Activated T-cell treated with anti-CD3 and anti-CD28 coated beads, Interleukin-2, amount 50 U/mL, for 4 hours (primary cell): ENCODE results near the gene SLC24A1. TPM values are rescaled to one million over a fixed set of nuclear protein-coding genes. Genes with fewer than 3 reads are reported as not detected.
A peak's percentile ranks its signal among the peaks of the same experiment; 100 is the strongest.

Source experiments
- ATAC-seq, 2 donors: fragments of 200-7000 bp; cut with Tn5 transposase; one replicate each; pipeline ENCODE4 v1.10.0; 2021
- DNase-seq: peaks from one replicate; pipeline ENCODE4 v3.0.0-alpha.2; 2020
- H3K27me3 Mint-ChIP-seq: one replicate; pipeline ENCODE4 v1.8.0; 2021; ENCODE audit warnings: low read depth, mixed read lengths
- H3K36me3 Mint-ChIP-seq: one replicate; pipeline ENCODE4 v1.8.0; 2022; ENCODE audit warnings: mixed read lengths; ENCODE audit not compliant: insufficient read depth
- H3K4me1 Mint-ChIP-seq: one replicate; pipeline ENCODE4 v1.8.0; 2021; ENCODE audit warnings: low read depth, mixed read lengths
- H3K4me3 Mint-ChIP-seq: one replicate; pipeline ENCODE4 v1.8.0; 2021; ENCODE audit warnings: mild to moderate bottlenecking, moderate library complexity, mixed read lengths
- H3K9me3 Mint-ChIP-seq: one replicate; pipeline ENCODE4 v1.8.0; 2021; ENCODE audit warnings: mixed read lengths
- total RNA-seq, 3 donors: library from RNA; stranded (reverse); gene quantifications; one replicate each; pipeline ENCODE4 v1.2.1, GENCODE V29; 2021

The SLC24A1 gene
- total RNA-seq, 3 donors from 2014 or later: 3.2 to 3.4 (median 3.3) TPM

DNA sequence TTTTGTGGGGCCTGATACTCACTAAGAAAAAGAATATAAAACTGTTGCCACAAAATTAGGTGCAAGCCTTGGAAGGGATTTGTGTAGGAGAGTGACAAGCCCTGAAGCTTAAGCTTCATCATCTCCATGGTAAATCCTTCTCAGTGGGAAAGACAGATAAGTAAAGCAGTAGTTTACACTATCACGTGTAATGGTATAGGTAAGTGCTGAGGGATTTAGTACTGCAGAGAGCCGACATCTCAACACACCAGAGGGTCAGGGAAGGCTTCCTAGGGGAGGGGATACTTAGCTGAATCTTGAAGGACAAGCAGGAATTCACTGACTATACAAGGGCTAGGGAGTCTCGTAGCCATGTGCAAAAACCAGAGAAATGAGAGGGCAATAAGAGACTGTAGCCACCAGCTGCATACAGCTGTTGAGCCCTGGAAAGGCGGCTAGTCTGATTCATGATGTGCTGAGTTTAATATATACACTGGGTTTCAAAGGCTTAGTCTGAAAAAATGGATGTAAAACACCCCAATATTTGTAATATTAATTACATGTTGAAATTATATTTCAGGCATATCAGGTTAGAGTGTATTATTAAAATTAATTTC lies 11.1 kb downstream of the SLC24A1 start:
- Mint-ChIP-seq H3K9me3 (no peaks in the 10 kb centered on the region), H3K4me3 (no peak overlapping the region), H3K27me3 (no peaks in the 10 kb centered on the region), H3K4me1 (peaks cover 14% of the 10 kb centered on the region), H3K36me3 (no peaks in the 10 kb centered on the region)
- no peak for ATAC-seq
- DNase-seq: no peak

GRCh38 chr15:65633752-65634151 lies 12.0 kb downstream of the SLC24A1 start:
- Mint-ChIP-seq H3K4me3 (no peak overlapping the region), H3K27me3 (no peaks in the 10 kb centered on the region)

GRCh38 chr15:65634356-65634755 lies 12.6 kb downstream of the SLC24A1 start:
- ATAC-seq (no peak), DNase-seq (no peak)
- H3K27me3 Mint-ChIP-seq: no peaks in the 10 kb centered on the region
- H3K4me3 Mint-ChIP-seq: no peak overlapping the region
- H3K4me1 Mint-ChIP-seq: peaks cover 23% of the 10 kb centered on the region
- no peaks in the 10 kb centered on the region for H3K9me3 Mint-ChIP-seq
- no peaks in the 10 kb centered on the region for H3K36me3 Mint-ChIP-seq

More at GRCh38 chr15:65633752-65634151, 12.0 kb downstream of the SLC24A1 start:
- DNase-seq (no peak), ATAC-seq (no peak)
- no peaks in the 10 kb centered on the region for H3K36me3 Mint-ChIP-seq
- H3K4me1 Mint-ChIP-seq: peaks cover 19% of the 10 kb centered on the region
- no peaks in the 10 kb centered on the region for H3K9me3 Mint-ChIP-seq

- peaks cover 9% of the 10 kb centered on the region for H3K4me1 Mint-ChIP-seq
- no peaks in the 10 kb centered on the region for H3K27me3 Mint-ChIP-seq
- ATAC-seq: no peak
- DNase-seq: no peak
- H3K9me3 Mint-ChIP-seq: no peaks in the 10 kb centered on the region
- no peak overlapping the region for H3K4me3 Mint-ChIP-seq
- H3K36me3 Mint-ChIP-seq: no peaks in the 10 kb centered on the region
These were observed 16.4 kb downstream of the SLC24A1 start for GRCh38 chr15:65638109-65638508.

- Mint-ChIP-seq H3K9me3 (no peaks in the 10 kb centered on the region), H3K27me3 (no peaks in the 10 kb centered on the region), H3K4me1 (peaks cover 9% of the 10 kb centered on the region), H3K36me3 (no peaks in the 10 kb centered on the region), H3K4me3 (no peak overlapping the region)
- ATAC-seq: peak; percentile 85 to 87
- no peak for DNase-seq
These were observed 16.9 kb downstream of the SLC24A1 start for GRCh38 chr15:65638681-65639089.

- ATAC-seq (no peak), DNase-seq (no peak)
- no peaks in the 10 kb centered on the region for H3K27me3 Mint-ChIP-seq
- H3K9me3 Mint-ChIP-seq: no peaks in the 10 kb centered on the region
- peaks cover 9% of the 10 kb centered on the region for H3K4me1 Mint-ChIP-seq
- H3K36me3 Mint-ChIP-seq: no peaks in the 10 kb centered on the region
- H3K4me3 Mint-ChIP-seq: no peak overlapping the region
These were observed 17.8 kb downstream of the SLC24A1 start for GRCh38 chr15:65639509-65639908.

- H3K4me3 Mint-ChIP-seq: no peak overlapping the region
These were observed 20.2 kb downstream of the SLC24A1 start for GRCh38 chr15:65641768-65642475.

GRCh38 chr15:65642594-65642993 lies 20.9 kb downstream of the SLC24A1 start:
- H3K27me3 Mint-ChIP-seq: no peaks in the 10 kb centered on the region
- peaks cover 9% of the 10 kb centered on the region for H3K4me1 Mint-ChIP-seq
- H3K36me3 Mint-ChIP-seq: peaks cover 5% of the 10 kb centered on the region
- DNase-seq (no peak), ATAC-seq (no peak)
- H3K4me3 Mint-ChIP-seq: no peak overlapping the region
- H3K9me3 Mint-ChIP-seq: no peaks in the 10 kb centered on the region

More at GRCh38 chr15:65641768-65642475, 20.2 kb downstream of the SLC24A1 start:
- H3K9me3 Mint-ChIP-seq: no peaks in the 10 kb centered on the region
- DNase-seq (no peak), ATAC-seq (no peak)
- H3K4me1 Mint-ChIP-seq: peaks cover 9% of the 10 kb centered on the region
- H3K36me3 Mint-ChIP-seq: peaks cover 5% of the 10 kb centered on the region
- no peaks in the 10 kb centered on the region for H3K27me3 Mint-ChIP-seq

- ATAC-seq: no peak
- Mint-ChIP-seq H3K4me1 (no peaks in the 10 kb centered on the region), H3K36me3 (peaks cover 5% of the 10 kb centered on the region), H3K27me3 (no peaks in the 10 kb centered on the region), H3K9me3 (no peaks in the 10 kb centered on the region), H3K4me3 (no peak overlapping the region)
- no peak for DNase-seq
These were observed 22.5 kb downstream of the SLC24A1 start for GRCh38 chr15:65644282-65644681.

DNA sequence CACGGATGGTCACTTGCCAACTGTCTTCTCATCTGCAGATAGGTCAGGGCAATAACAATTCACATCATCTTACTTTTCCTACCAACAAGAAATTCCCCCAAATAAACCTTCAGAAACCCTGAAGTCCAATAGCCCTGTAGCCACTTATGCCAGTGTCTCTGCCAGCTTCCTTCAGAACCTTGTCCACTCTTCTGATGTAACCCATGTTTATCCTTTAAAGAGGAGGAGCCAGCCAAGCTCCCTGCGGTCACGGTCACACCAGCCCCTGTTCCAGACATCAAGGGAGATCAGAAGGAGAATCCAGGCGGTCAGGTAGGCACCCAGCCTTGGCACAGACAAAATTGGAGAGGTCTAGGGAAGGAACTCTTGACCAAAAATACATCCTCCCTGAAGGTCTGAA lies 23.7 kb downstream of the SLC24A1 start:
- Mint-ChIP-seq H3K27me3 (no peaks in the 10 kb centered on the region), H3K4me1 (peaks cover 3% of the 10 kb centered on the region), H3K36me3 (peaks cover 8% of the 10 kb centered on the region), H3K4me3 (no peak overlapping the region), H3K9me3 (no peaks in the 10 kb centered on the region)
- no peak for DNase-seq
- ATAC-seq: no peak

DNA sequence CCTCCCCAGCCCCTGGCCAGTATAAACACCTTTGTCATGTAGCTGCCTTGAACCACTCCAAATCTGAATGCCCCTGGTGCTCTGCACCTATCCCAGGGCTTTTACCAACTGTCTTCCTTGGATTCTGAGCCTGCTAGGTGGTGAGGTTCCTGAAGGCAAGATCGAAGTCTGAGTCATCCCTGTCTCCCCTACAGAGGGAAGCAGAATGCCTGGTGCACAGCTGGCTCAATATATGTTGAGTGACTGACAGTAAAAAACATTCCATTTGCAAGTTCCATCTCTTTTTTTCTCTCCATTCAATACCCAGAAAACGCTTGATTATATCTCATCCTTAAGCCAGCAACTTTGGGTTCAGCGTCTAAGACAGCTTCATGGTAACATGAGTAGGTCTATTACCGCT lies 24.7 kb downstream of the SLC24A1 start:
- Mint-ChIP-seq H3K4me3 (no peak overlapping the region), H3K4me1 (peaks cover 4% of the 10 kb centered on the region), H3K9me3 (no peaks in the 10 kb centered on the region), H3K27me3 (no peaks in the 10 kb centered on the region), H3K36me3 (peaks cover 9% of the 10 kb centered on the region)
- ATAC-seq (no peak), DNase-seq (no peak)

GRCh38 chr15:65650312-65651041 lies 28.7 kb downstream of the SLC24A1 start:
- H3K36me3 Mint-ChIP-seq: peaks cover 24% of the 10 kb centered on the region
- ATAC-seq: no peak
- H3K4me3 Mint-ChIP-seq: no peak overlapping the region
- H3K9me3 Mint-ChIP-seq: no peaks in the 10 kb centered on the region
- H3K4me1 Mint-ChIP-seq: peaks cover 4% of the 10 kb centered on the region
- no peaks in the 10 kb centered on the region for H3K27me3 Mint-ChIP-seq
- no peak for DNase-seq

DNA sequence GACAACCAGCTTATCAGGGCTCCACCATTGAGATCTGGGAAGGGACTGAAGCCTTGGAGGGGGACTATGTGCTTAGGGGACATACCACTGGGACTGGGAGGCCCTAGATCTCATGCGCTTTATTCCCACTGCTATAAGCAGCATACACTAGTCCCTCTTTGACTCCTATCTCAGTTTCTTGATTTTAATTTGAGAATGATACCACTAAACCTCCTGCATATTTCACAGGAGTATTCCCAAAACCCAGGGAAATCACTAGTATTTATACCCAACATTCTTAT lies 29.2 kb downstream of the SLC24A1 start:
- ATAC-seq (no peak), DNase-seq (no peak)
- no peak overlapping the region for H3K4me3 Mint-ChIP-seq
- no peaks in the 10 kb centered on the region for H3K9me3 Mint-ChIP-seq
- H3K4me1 Mint-ChIP-seq: peaks cover 4% of the 10 kb centered on the region
- no peaks in the 10 kb centered on the region for H3K27me3 Mint-ChIP-seq
- H3K36me3 Mint-ChIP-seq: peaks cover 26% of the 10 kb centered on the region

DNA sequence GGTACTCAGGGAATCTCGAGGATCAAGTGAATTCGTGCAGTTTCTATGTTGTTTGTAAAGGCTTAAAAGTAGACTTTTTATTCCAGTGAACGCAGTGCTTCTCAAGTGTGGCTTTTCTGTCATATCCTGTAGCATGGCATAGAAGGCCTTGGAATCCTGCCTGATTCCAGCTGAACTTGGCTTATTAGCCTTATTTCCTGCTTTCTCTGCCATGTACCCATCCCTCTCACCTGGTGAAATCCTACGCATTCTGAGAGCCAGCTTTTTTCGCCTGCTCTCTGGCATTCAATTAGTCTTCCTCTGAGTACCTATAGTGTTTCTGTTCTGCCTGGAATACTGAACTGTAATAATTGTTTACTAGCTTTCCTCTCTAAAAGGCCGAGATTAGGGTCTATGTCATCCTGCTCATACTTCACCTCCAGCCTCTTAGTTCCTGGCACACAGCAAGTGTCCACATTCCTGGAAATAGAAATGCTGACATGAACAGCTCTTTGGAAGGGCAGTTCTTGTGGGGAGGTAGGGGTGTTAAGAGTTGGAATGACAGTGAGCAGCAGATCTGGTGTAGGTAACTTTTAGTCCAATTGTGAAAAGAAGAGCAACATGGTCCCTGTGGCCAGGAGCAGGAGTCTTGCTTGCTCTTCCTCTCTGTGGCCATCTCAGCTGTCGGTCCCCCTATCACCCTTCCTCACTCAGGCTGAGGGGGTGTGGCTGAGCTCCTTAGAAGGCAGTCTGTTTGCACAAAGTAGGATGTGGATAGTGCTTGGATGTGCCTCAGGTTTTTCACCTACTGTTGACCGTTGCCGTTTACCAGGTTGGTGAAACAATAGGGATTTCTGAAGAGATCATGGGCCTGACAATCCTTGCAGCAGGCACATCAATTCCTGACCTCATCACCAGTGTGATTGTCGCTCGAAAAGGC lies 30.4 kb downstream of the SLC24A1 start:
- H3K9me3 Mint-ChIP-seq: no peaks in the 10 kb centered on the region
- H3K4me1 Mint-ChIP-seq: peaks cover 4% of the 10 kb centered on the region
- H3K36me3 Mint-ChIP-seq: peaks cover 23% of the 10 kb centered on the region
- DNase-seq (no peak), ATAC-seq (no peak)
- no peak overlapping the region for H3K4me3 Mint-ChIP-seq
- H3K27me3 Mint-ChIP-seq: no peaks in the 10 kb centered on the region
